Suprapubic skin (tissue), 4 donors: Measurements from ENCODE around the gene TRNP1. TPM values are rescaled to one million over a fixed set of nuclear protein-coding genes. Genes with fewer than 3 reads are reported as not detected.

Source experiments
- DNase-seq, 2 donors: peaks; one replicate each; pipeline ENCODE4 v3.0.0-alpha.2; 2019; ENCODE audit warnings: low spot score in 2 of 2
- H3K27ac ChIP-seq: fragments of 200-600 bp; sonication (generic); one replicate; pipeline ENCODE4 v1.5.1; 2019
- H3K27me3 ChIP-seq: fragments of 200-600 bp; sonication (generic); one replicate; pipeline ENCODE4 v1.5.1; 2019
- H3K36me3 ChIP-seq: fragments of 200-600 bp; sonication (generic); one replicate; pipeline ENCODE4 v1.5.1; 2019
- H3K4me1 ChIP-seq: fragments of 200-600 bp; sonication (generic); one replicate; pipeline ENCODE4 v1.5.1; 2019
- H3K4me3 ChIP-seq: fragments of 200-600 bp; sonication (generic); one replicate; pipeline ENCODE4 v1.5.1; 2019; ENCODE audit warnings: mild to moderate bottlenecking
- H3K9me3 ChIP-seq: fragments of 200-600 bp; sonication (generic); one replicate; pipeline ENCODE4 v1.5.1; 2019
- EP300 ChIP-seq: sonication (generic); formaldehyde crosslinking; IDR thresholded peaks from one replicate; pipeline ENCODE4 v1.6.1; 2017; ENCODE audit warnings: antibody characterized with exemption
- POLR2A ChIP-seq, 2 donors: fragments of 450-650 bp; IDR thresholded peaks; one replicate each; pipeline ENCODE4 v1.6.1; 2017; ENCODE audit warnings: antibody characterized with exemption in 2 of 2, mild to moderate bottlenecking in 2 of 2, moderate library complexity in 2 of 2
- POLR2AphosphoS5 ChIP-seq, 3 donors: sonication (generic); formaldehyde crosslinking; IDR thresholded peaks; one replicate each; pipeline ENCODE4 v1.6.1; 2017; ENCODE audit warnings: antibody characterized with exemption in 3 of 3
- WGBS: methylation state at CpG from one replicate; pipeline ENCODE4 v1.1.5; 2018; 5-methylcytosine and 5-hydroxymethylcytosine counted together
- total RNA-seq, 4 donors: library from RNA; depleted of rRNA; stranded (reverse); fragments of >200 nt; gene quantifications; one replicate each; pipeline ENCODE4 v1.1.0, GENCODE V29; 2016
- TF ChIP-seq, protein P1 (sequence below), 2 donors: fragments of 200-600 bp in 1 of 2; fragments of 450-650 bp in 1 of 2; sonication (generic) in 1 of 2; IDR thresholded peaks; one replicate each; pipeline ENCODE4 v1.5.1; 2016 to 2019; ENCODE audit warnings: antibody characterized with exemption in 2 of 2, mild to moderate bottlenecking in 1 of 2, moderate library complexity in 1 of 2

Gene TRNP1
- total RNA-seq, 4 donors from 2014 or later, result 7.9 to 41.7 (median 28.4) TPM

- no peaks in the 10 kb centered on the region for H3K36me3 ChIP-seq
- H3K9me3 ChIP-seq, result no peaks in the 10 kb centered on the region
- H3K4me1 ChIP-seq, result peaks cover 22% of the 10 kb centered on the region
- 79% methylated on average over 2 of the region's 2 CpGs for WGBS
- no peak overlapping the region for H3K27ac ChIP-seq
- TF ChIP-seq POLR2AphosphoS5 (IDR thresholded peaks at IDR 0.05), result no peak
- TF ChIP-seq POLR2A (IDR thresholded peaks at IDR 0.05), result no peak
- TF ChIP-seq, protein P1, sequence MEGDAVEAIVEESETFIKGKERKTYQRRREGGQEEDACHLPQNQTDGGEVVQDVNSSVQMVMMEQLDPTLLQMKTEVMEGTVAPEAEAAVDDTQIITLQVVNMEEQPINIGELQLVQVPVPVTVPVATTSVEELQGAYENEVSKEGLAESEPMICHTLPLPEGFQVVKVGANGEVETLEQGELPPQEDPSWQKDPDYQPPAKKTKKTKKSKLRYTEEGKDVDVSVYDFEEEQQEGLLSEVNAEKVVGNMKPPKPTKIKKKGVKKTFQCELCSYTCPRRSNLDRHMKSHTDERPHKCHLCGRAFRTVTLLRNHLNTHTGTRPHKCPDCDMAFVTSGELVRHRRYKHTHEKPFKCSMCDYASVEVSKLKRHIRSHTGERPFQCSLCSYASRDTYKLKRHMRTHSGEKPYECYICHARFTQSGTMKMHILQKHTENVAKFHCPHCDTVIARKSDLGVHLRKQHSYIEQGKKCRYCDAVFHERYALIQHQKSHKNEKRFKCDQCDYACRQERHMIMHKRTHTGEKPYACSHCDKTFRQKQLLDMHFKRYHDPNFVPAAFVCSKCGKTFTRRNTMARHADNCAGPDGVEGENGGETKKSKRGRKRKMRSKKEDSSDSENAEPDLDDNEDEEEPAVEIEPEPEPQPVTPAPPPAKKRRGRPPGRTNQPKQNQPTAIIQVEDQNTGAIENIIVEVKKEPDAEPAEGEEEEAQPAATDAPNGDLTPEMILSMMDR (IDR thresholded peaks at IDR 0.05), result no peak
- H3K4me3 ChIP-seq, result no peak overlapping the region
- H3K27me3 ChIP-seq, result no peaks in the 10 kb centered on the region
- no peak for DNase-seq
Observed at GRCh38 chr1:27049100-27049499, 55.6 kb downstream of the TRNP1 start.

DNA sequence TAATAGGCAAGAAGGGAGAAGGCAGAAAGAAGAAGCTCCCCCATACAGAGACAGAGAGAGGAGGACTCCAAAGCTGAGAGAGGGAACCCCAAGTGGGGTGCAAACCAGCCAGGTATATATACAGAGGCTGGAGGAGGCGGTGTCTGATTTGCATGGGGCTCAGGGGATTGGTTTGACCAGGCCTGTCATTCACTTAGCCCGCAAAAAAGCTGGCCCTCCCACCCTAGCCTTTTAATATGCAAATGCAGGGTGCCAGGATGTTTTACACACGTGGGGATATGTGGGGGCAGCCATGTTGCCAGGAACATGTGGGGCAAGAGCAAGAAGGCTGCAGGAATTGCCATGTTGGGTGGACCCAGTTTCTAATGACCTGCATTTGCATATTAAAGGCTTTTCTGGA is 56.1 kb downstream of the TRNP1 start:
- Histone ChIP-seq H3K36me3 (no peaks in the 10 kb centered on the region), H3K4me1 (peaks cover 17% of the 10 kb centered on the region), H3K27ac (no peak overlapping the region), H3K4me3 (no peak overlapping the region), H3K9me3 (no peaks in the 10 kb centered on the region), H3K27me3 (no peaks in the 10 kb centered on the region)
- DNase-seq, result no peak
- no peak for TF ChIP-seq POLR2A (IDR thresholded peaks at IDR 0.05)
- no peak for TF ChIP-seq POLR2AphosphoS5 (IDR thresholded peaks at IDR 0.05)
- TF ChIP-seq, protein P1 (IDR thresholded peaks at IDR 0.05), result no peak
- no peak for TF ChIP-seq EP300
- WGBS, result 63% methylated on average over 3 of the region's 3 CpGs

Other genes with a start within 250 kb of the TRNP1 start
- gene PIGV, start 205.7 kb upstream of the TRNP1 start, total RNA-seq, result 10 to 100 TPM; 15.9 to 31.5 (median 25.6) TPM
- gene ZDHHC18, start 167.0 kb upstream of the TRNP1 start, total RNA-seq, result 10 to 100 TPM; 23.7 to 38.5 (median 31.4) TPM
- 1,000 to 10,000 TPM in 1 of 4 donors, 100 to 1,000 TPM in 3; 364 to 1,347 (median 744) TPM for gene SFN, start 130.5 kb upstream of the TRNP1 start, total RNA-seq
- gene GPN2, start 103.4 kb upstream of the TRNP1 start, total RNA-seq, result 10 to 100 TPM; 13.2 to 25.3 (median 18.8) TPM
- gene GPATCH3, start 93.2 kb upstream of the TRNP1 start, total RNA-seq, result 10 to 100 TPM; 14.1 to 20.5 (median 15.8) TPM
- not detected for gene NR0B2, start 79.7 kb upstream of the TRNP1 start, total RNA-seq
- 10 to 100 TPM; 34.1 to 65.2 (median 46.5) TPM for gene NUDC, start 71.9 kb upstream of the TRNP1 start, total RNA-seq
- 10 to 100 TPM; 21.9 to 51.1 (median 41.5) TPM for gene KDF1, start 33.2 kb upstream of the TRNP1 start, total RNA-seq
- gene TENT5B, start 19.2 kb downstream of the TRNP1 start, total RNA-seq, result 100 to 1,000 TPM in 3 of 4 donors, 10 to 100 TPM in 1; 72.3 to 233 (median 198) TPM
- 10 to 100 TPM; 18.1 to 28.1 (median 25.2) TPM for gene SLC9A1, start 161.4 kb downstream of the TRNP1 start, total RNA-seq
- gene WDTC1, start 240.9 kb downstream of the TRNP1 start, total RNA-seq, result 10 to 100 TPM; 59.6 to 69.7 (median 64.5) TPM